NCI-H774 (cell line): ENCODE data around the gene ABCF3.
A peak's percentile ranks its signal among the peaks of the same experiment; 100 is the strongest.
"Not testable (repeated sequence)": the region's sequence is repeated elsewhere in the genome, so short reads cannot be mapped to it uniquely, and the experiment has no call there.

Experiments used
- DNase-seq: peaks from one replicate; lab custom pipeline; 2025; lab: John Stamatoyannopoulos, UW

Gene ABCF3, protein sequence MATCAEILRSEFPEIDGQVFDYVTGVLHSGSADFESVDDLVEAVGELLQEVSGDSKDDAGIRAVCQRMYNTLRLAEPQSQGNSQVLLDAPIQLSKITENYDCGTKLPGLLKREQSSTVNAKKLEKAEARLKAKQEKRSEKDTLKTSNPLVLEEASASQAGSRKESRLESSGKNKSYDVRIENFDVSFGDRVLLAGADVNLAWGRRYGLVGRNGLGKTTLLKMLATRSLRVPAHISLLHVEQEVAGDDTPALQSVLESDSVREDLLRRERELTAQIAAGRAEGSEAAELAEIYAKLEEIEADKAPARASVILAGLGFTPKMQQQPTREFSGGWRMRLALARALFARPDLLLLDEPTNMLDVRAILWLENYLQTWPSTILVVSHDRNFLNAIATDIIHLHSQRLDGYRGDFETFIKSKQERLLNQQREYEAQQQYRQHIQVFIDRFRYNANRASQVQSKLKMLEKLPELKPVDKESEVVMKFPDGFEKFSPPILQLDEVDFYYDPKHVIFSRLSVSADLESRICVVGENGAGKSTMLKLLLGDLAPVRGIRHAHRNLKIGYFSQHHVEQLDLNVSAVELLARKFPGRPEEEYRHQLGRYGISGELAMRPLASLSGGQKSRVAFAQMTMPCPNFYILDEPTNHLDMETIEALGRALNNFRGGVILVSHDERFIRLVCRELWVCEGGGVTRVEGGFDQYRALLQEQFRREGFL

DNA sequence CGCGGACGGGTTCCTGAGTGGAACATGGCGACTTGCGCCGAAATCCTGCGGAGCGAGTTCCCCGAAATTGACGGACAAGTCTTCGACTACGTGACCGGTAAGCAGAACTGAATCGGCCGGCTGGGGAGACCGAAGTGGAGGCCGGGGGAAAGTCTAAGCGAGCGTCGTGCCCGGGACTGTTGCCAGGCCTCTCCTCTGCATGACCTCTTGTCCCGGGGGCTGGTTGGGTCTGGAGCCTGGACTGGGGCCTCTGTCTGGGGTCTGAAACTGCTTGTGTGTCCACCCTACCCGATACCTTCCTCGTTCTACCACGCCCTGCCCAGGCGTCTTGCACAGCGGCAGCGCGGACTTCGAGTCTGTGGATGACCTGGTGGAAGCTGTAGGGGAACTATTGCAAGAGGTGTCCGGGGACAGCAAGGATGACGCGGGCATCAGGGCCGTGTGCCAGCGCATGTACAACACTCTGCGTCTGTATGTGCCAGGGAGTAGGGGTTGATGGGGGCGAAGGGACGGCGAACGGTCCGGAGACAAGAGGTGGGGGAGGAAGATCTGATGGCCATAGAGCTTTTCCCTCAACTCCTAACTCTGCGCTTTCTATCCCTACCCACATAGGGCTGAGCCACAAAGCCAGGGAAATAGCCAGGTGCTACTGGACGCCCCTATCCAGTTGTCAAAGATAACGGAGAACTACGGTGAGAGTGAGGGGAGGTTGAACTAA, at the start of gene ABCF3:
TSS of gene ABCF3 (plus strand) at position 16 of the 718 bp plus-strand sequence. CDS start at position 25, 9 bp downstream.
- no peak for DNase-seq

DNA sequence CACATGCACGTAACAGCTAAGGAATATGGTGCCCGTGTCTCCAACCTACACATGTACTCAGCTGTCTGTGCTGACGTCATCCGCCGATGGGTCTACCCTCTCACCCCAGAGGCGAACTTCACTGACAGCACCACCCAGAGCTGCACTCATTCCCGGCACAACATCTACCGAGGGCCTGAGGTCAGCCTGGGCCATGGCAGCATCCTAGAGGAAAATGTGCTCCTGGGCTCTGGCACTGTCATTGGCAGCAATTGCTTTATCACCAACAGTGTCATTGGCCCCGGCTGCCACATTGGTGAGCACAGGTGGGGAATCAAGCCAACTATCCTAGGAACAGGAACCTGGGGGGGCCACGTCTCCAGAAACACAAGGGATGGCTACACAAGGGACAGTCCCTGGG, 45.6 kb upstream of the ABCF3 start:
- DNase-seq, result no peak

GRCh38 chr3:184142199-184142598, 43.8 kb upstream of the ABCF3 start:
- no peak for DNase-seq

- no peak for DNase-seq
Measured at GRCh38 chr3:184143327-184143726, 42.7 kb upstream of the ABCF3 start.

GRCh38 chr3:184144505-184144904, 41.5 kb upstream of the ABCF3 start:
- DNase-seq, result no peak

GRCh38 chr3:184145111-184145524, 40.9 kb upstream of the ABCF3 start:
- DNase-seq, result peak; percentile 75

DNA sequence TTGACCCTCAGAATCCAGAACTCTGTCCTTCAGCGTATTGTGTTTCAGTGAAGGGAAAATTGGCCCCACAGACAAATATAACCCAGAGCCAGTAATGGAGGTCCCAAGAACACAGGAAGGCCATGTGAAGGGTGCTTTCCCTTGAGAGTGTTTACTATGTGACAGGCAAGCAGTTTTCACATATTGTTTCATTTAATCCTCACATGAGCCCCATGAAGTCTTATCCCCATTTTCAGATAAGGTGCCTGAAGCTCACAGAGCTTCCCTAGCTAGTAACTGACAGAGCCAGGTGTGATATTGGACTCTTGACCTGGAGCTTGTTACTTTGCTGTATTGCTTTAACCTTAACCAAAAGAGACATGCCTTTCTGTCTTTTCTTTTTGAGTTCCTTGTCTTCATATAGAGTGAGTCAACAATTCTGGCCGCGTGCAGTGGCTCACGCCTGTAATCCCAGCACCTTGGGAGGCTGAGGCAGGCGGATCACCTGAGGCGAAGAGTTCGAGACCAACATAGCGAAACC, 40.2 kb upstream of the ABCF3 start:
- DNase-seq, result no peak

DNA sequence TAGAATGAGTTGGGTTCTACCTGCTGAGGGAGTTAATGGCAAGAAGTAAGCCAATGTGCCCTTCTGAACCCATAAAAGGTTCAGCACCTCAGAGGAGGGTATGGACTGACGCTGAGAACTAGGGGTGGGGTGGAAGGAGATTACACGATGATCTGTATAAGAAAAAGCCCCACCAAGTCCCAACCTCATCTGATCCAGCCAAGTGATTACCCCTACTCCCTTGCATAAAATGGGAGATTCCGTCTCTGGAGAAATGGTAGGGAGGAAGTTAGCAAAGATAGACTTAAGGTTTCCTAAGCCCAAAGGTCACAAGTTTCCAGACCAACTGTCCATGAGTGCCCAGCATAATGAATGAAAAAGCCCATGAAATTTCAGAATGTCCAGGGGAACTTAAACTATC, 37.9 kb upstream of the ABCF3 start:
- no peak for DNase-seq

DNA sequence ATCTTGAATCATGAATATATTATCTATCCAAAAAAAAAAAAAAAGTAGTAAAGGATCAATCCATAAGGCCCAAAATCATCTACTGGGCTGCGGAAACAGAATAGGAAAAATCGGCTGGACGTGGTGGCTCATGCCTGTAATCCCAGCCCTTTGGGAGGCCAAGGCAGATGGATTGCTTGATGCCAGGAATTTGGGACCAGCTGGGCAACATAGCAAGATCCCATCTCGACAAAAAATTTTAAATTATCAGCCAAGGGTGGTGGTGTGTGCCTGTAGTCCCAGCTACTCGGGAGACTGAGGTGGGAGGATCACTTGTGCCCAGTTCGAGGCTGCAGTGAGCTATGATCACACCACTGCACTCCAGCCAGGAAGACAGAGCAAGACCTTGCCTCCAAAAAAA, 36.9 kb upstream of the ABCF3 start:
- DNase-seq, result no peak

DNA sequence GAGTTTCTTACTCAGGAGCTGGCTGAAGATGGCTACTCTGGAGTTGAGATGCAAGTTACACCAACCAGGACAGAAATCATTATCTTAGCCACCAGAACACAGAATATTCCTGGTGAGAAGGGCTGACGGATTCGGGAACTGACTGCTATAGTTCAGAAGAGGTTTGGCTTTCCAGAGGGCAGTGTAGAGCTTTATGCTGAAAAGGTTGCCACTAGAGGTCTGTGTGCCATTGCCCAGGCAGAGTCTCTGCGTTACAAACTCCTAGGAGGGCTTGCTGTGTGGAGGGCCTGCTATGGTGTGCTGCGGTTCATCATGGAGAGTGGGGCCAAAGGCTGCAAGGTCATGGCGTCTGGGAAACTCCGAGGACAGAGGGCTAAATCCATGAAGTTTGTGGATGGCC, 36.2 kb upstream of the ABCF3 start:
- DNase-seq, result not testable (repeated sequence)

DNA sequence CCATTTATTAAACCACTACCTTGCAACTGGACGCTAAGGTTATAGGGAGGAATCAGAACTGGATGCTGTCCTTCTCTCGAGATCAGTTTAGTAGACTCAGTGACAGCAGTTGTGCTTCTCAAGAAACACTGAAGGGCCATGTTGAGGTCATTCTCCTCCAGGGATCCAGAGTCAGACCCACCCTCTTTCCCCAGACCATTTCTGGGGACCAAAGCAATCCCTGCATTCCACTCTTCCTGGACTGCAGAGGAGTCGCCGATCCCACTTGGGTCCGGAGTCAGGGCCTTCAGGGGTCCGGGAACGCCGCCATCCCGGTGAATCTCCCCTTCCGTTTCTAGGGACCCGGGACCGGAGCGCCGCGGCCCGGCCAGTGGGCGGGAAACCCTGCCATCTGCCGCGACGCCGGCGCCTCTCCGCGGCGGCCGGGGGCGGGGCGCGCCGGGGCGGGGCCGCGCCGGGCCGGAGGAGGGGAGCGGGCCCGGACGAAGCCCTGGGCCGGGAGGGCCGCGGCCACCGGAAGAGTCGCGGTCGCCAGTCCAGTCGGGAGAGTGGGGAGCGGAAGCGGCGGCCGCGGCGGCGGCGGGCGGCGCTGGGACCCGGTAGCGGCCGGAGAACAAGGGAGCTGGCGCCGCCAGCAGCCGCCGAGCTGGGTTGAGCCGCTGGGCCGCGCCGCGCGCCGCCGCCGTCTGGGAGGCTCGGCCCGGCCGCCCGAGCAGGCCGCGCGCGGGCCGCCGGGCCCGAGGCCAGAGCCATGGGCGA, 30.9 kb upstream of the ABCF3 start, which contains the start of gene DVL3:
TSS of gene DVL3 (plus strand) at position 493 of the 759 bp plus-strand sequence. CDS start at position 752, 259 bp downstream.
- DNase-seq, result peak; percentile 83

DNA sequence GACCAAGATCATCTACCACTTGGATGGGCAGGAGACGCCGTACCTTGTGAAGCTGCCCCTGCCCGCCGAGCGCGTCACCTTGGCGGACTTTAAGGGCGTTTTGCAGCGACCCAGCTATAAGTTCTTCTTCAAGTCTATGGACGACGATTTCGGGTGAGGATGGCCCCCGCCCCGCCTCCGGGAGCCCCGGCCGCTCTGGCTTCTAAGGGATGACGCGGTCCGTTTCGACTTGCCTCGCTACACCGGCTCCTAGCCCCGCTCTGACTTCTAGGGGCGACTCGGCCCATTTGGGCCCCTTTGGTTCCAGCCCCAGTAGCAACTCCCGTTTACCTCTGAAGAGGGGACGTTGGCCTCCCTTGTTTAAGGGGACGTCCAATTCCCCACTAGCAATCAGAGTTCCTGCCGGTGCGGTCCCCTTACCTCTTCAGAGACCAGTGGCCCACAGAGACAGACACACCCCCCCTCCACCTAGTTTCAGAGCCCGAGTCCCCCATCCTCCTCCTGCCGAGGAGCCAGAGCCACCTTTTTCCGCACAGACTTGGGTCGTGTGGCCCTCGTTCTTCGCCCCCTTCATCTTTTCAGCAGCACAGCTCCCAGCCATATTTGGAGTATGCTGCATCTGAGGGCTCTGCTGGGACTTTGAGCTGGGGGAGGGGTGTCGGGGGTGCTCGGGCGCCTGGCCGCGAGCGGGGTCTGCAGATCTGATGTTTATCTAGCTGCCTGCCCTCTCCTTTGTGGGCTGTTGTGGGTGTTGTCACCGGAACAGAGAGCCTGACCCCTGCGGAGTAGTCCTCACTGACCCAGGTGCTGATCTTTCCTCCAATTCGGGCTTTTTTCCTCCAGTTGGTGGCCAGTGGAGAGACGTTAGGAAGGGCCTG, 30.1 kb upstream of the ABCF3 start:
- peak; percentile 44 for DNase-seq

DNA sequence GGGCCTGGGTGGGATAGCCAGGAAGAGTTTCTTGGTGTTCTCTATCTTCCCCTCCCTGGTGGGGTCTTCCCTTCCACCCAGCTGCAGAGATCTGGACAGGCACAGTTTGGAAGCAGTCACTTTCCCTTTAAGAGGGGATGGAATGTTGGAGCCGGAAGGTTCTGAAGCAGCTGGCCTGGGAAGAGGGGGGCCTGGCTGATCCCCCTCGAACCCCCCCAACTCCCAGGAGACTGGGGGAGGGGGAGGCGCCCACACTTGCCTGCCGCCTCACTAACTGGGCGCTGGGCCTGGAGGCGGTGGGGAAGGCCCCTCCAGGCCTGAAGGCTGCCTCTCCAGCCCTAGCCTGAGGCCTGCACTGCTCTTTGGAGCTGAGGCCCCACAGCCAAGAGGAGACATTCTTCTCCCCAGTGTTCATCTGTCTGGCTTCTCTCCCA, 29.5 kb upstream of the ABCF3 start:
- DNase-seq, result no peak

GRCh38 chr3:184157206-184157605, 28.8 kb upstream of the ABCF3 start:
- no peak for DNase-seq

DNA sequence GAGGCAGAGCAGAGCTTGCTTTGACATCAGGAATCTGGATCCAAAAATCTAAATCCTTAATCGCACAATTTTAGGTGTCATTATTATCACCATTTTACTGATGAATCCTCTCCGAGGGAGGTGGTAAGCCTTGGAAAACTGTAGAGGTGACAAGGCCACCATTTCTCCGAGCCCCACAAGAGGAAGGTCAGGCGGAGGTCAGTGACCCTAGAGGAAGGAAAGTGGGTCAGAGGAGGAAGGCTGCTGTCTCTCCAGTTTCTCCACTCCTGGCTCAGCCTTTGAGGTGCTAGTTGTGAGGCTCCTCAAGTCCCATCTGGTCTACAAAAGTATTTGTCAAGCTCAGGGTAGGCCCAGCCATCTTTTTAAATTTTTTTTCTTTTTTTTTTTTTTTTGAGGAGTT, 27.6 kb upstream of the ABCF3 start:
- no peak for DNase-seq

GRCh38 chr3:184160456-184160855, 25.5 kb upstream of the ABCF3 start:
- no peak for DNase-seq

DNA sequence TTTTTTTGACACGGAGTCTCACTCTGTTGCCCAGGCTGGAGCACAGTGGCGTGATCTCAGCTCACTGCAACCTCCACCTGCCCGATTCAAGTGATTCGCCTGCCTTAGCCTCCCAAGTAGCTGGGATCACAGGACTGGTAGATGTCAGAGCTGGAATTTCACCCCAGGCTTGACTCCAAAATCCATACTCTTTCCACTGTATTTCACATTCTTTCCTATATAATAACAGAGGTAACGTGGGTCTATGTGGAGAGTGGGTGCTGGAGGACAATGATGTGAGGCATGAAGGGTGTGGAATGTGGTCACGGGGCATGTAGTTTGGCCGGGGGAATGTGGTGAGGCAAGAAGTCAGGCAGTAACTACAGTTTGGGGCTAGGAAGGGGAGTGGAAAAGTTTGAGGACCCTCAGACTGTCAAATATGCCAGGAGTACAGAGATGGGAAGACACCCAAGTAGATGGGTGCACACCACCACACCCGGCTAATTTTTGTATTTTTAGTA, 23.4 kb upstream of the ABCF3 start:
- not testable (repeated sequence) for DNase-seq

- DNase-seq, result no peak
Measured at GRCh38 chr3:184164648-184165330, 21.2 kb upstream of the ABCF3 start.

- no peak for DNase-seq
Measured at GRCh38 chr3:184165543-184165942, 20.5 kb upstream of the ABCF3 start.

- DNase-seq, result no peak
Measured at GRCh38 chr3:184166671-184167070, 19.3 kb upstream of the ABCF3 start.
